ENCODE data around the gene EIF2A.
"Not testable (repeated sequence)": the region's sequence is repeated elsewhere in the genome, so short reads cannot be mapped to it uniquely, and the experiment has no call there.

EIF2A gene

GRCh38 chr3:150603153-150603979, 56.8 kb downstream of the EIF2A start, which contains the start of gene SELENOT:
TSS of gene SELENOT (plus strand) at chr3:150603321. CDS start at chr3:150603363, 42 bp downstream.
- DNase-seq, result peak; percentile 96

GRCh38 chr3:150603980-150604319, 57.4 kb downstream of the EIF2A start:
- no peak for DNase-seq

DNA sequence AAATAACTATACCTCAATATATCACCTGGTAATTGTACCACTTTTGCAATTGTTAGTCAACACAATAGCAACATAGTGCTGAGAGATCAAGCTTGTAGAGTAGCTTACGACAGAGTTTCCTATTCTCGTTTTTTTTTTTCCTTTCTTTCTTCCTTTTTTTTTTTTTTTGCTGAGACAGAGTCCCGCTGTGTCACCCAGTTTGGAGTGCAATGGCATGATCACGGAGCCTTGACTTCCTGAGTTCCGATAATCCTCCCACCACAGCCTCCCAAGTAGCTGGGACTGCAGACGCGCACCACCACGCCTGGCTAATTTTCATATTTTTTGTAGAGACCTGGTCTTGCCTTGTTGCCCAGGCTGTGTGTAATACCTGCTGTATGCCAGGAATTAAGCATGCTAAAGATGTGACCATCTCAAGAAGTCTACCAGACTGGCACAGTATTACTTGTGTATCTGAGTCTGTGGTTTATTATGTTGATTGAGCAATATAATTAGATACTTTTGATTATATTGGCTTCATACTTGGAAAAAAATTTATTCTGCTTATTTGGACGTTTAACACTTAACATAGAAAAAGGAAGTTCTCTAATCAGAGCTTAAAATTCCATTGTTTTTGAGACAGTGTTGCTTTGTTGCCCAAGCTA, 59.5 kb downstream of the EIF2A start:
- DNase-seq, result no peak

- no peak for DNase-seq
Observed at GRCh38 chr3:150607267-150608065, 60.9 kb downstream of the EIF2A start.

DNA sequence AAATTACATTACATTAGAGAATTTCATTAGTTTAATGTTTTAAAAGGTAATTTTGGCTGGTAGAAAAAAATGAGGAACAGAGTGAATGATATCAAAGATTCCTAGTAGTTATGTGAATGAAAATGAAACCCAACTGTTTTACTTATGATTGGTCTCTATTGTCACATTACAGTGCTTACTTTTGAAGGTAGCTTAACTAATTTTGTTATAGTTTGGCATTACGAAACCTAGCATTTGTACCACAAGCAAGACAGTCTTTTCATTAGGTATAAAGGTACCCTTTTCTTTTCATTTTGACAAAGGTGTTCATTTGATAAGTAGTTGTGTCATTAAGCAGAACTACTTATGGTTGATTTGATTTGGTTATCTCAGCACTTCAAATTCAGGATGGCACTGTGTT, 63.4 kb downstream of the EIF2A start:
- DNase-seq, result no peak

- DNase-seq, result no peak
Observed at GRCh38 chr3:150610785-150611184, 64.2 kb downstream of the EIF2A start.

DNA sequence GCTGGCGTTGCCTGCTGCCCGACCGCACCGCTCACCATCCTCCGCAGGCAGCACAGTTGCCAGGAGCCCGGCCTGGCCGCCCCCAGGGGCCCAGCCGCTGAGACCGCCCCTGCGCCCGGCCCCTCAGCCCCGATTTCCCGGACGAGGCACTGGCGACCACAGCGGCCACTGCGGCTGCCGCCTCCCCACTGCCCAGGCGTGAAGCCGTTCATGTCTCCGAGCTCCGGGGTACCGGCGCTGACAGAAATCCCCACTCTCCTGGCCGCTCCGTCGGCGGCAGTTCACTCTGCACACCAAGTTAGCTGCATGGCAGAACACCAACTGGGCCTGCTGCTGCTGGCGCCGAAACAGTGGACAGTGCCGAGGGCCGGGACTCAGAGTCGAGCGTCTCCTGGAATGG, 65.1 kb downstream of the EIF2A start:
- no peak for DNase-seq

DNA sequence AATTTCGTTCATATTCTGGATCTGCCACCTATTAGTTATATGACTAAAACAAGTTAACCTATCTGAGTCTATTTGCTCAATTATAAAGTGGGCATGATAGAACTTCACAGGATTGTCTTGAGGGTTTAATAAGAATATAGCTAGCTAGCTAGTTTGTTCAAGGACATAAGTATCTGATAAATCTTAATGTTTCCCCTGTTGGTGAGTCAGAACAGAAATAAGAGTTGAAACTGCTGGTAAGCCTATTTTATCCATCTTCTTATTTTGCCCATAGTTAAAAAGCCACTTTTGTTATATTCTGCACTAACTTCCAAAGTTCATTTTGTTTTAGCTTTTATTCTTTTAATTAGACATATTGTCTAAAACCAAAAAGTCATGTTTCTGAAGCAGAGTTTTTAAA, 65.9 kb downstream of the EIF2A start:
- no peak for DNase-seq

DNA sequence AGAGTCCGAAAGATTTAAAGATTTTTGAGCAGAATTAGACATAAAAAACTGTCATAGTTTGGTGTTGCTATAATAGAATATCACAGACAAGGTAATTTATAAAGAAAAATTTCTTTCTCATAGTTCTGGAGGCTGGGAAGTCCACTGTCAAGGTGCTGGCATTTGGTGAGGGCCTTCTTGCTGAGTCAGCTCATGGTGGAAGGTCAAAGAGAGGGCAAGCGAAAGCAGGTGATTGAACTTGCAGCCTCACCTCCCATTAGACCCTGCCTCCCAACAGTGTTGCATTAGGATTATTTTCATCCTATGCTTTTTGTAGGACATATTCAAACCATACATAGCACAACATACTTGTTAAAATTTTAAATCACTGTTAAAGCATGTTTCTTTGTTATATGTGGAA, 66.4 kb downstream of the EIF2A start:
- DNase-seq, result no peak

GRCh38 chr3:150613709-150614480, 67.3 kb downstream of the EIF2A start:
- DNase-seq, result no peak

- no peak for DNase-seq
Observed at GRCh38 chr3:150620002-150620689, 73.6 kb downstream of the EIF2A start.

DNA sequence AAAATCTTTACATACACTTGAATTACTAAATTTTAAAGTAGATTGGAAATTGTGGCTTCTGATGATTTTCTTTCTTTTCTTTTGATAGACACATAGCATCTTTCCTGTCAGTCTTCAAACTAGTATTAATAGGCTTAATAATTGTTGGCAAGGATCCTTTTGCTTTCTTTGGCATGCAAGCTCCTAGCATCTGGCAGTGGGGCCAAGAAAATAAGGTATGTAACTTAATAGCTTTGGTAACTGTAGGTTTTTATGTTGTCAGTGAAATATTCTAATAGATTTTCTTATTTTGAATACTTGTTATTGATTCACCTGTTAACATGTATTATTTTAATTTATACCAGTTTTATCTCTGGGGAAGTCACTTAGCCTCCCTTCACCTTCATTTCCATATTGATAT, 76.4 kb downstream of the EIF2A start:
- not testable (repeated sequence) for DNase-seq

GRCh38 chr3:150623945-150624344, 77.4 kb downstream of the EIF2A start:
- DNase-seq, result no peak

DNA sequence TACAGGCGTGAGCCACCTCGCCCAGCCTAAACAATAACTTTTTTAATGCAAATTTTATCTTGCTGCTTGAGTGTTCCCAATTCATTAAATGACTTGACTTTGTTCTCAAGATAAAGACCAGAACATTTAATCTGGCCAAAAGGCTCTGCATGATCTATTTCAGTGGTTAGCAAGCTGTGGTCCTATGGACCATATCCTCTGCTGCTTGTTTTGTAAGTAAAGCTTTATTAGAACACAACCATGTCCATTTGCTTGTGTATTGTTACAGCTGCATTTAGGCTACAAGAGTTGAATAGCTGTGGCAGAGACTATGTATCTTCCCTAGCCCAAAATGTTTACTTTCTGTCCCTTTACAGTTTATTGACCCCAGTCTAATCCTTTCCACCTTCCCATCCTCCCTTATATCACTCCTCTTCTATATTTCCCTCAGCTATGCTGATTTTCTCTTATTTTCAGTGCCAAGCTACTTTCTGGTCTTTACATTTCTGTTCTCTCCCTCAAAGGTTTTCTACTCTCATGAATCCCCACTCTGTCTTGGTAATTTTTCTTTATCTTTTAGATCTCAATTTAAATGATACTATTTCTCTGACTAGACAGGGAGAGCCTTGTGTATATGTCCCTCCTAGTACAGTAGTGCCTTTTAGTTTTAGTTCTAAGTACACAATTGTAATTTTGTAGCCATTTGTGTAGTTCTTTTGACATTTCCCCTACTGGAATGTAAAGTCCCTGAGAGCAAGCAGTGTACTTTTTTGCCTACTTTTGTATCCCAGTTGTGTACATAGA, 79.8 kb downstream of the EIF2A start:
- DNase-seq, result no peak

DNA sequence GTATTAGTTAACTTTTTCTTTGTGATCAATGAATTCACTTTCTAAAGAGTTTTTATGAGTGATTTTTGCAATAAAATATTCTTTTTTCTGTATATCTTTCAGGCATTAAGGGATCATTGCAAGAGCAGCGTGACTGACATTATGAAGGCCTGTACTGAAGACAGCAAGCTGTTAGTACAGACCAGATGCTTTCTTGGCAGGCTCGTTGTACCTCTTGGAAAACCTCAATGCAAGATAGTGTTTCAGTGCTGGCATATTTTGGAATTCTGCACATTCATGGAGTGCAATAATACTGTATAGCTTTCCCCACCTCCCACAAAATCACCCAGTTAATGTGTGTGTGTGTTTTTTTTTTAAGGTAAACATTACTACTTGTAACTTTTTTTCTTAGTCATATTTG, 81.0 kb downstream of the EIF2A start:
- no peak for DNase-seq

DNA sequence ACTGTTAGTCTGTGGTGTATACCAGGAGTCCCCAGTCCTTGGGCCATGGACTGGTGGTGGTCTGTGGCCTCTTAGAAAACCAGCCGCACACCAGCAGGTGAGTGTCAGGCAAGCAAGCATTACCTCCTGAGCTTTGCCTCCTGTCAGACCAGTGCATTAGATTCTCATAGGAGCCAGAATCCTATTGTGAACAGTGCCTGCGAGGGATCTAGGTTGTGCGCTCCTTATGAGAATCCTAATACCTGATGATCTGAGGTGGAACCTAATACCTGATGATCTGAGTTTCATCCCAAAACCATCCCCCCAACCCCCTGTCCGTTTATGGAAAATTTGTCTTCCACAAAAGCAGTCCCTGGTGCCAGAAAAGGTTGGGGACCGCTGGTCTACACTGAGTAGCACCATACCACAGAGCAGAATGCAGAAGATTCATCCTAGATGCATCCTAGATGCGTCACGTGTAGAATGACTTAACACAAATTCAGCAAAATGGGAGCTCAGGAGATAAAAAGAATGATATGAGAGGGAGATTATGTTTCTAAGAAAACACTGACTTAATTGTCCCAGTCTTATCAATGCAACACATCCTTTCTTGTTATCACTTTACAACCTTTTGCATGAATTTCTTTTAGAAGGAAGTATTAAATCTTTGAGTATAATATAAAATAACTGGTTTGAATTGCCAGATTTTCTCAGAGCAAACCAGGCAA, 85.1 kb downstream of the EIF2A start:
- no peak for DNase-seq

DNA sequence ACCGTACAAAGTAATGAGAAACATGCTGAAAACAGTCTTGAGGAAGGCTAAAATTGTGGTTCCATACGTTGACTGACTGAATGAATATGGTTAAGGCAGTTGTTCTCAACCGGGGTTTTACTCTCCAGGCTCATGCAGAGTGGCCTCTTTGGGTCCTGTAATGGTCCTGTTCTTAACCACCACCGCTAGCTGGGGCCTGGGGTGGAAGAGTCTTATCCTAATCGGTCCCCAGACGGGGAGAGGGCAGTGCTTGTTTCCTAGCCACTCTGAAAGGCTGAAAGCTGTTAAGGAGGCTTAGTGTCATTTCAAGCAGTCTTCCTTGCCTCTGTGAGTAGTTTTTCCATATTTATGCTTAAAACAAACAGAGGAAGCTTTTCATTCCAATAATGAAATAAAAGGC, 88.5 kb downstream of the EIF2A start:
- no peak for DNase-seq

DNA sequence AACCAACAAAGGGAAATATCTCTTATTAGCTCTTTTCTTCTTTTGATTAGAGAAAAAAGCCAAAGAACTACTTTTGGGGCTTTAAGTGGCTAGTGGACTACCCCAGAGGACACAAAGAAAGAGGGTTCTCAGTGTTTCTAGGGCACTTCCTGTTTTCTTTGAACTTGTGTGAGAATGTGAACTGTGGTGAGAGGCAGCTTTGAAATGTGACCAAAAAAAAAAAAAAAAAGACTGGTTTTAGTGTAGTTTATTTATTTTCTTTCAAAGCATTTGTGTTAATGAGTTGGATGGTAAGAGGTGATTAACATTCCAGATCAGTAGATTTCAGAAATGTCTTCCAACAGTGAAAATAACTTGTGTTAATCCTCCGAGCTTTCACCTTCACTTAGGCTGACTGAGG, 88.9 kb downstream of the EIF2A start:
- no peak for DNase-seq
